SHP77 treated with DMSO at 0.1 percent for 48 hours (cell line): ENCODE data around the gene MGA.
A peak's percentile ranks its signal among the peaks of the same experiment; 100 is the strongest.

Experiments
- DNase-seq: peaks from one replicate; lab custom pipeline; 2025; lab: John Stamatoyannopoulos, UW

The MGA gene

DNA sequence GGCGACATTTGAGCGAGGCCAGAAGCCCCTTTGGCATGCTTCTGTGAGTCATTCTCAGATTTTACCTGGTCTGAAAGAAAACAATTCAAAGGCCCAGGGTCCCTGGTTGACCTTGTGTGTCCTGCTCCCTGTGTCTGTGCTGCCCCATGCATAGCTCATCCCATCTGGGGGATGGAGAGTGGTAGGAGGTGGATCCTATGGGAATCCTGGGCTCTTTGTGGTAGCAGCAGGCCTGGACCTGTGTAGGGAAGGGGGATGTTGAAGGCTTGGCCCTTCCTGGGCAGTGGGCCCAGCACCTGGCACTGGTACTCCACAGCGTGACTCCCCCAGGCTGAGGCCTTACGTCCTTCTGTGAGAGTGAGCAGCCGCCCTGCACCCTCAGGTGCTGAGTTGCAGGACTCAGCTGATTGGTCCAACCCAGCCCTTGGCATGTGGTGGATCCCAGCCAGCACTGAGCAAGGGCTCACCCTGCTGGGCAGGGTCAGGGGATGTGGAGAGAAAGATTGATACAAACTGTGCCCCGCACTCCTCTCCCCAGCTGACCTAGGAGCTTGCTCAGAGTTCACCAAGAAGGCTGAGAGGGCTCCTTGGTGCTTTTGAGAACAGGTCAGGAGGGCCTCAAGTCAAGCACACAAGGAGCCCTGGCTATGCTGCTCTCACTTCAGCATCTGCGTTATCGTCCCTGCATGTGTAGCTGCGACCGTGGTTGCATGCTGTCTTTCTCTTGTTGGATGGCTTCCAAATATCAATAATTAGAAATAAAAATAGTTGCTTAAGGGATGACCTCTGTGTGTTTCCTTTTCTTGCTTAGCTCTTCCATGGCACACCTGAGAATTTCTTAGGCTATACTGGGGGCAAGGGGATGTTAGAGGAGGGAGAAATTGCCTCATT, 146.3 kb downstream of the MGA start:
- DNase-seq, result no peak

DNA sequence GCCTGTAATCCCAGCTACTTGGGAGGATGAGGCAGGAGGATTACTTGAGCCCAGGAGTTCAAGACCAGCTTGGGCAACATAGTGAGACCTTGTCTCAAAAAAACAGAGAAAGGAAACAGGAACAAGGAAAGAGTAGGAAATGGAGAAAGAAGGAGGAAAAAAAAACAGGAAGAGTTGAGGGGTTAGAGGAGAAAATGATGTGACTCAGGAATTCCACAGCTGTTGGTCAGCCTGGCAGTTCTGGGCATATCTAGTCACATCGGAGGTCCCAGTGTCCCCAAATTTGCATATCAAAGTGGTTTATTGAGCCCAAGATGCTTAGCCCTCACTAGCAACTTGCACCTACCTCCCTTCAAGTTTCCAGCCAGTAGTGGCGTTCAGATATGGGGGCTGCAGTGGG, 148.9 kb downstream of the MGA start:
- DNase-seq, result no peak

DNA sequence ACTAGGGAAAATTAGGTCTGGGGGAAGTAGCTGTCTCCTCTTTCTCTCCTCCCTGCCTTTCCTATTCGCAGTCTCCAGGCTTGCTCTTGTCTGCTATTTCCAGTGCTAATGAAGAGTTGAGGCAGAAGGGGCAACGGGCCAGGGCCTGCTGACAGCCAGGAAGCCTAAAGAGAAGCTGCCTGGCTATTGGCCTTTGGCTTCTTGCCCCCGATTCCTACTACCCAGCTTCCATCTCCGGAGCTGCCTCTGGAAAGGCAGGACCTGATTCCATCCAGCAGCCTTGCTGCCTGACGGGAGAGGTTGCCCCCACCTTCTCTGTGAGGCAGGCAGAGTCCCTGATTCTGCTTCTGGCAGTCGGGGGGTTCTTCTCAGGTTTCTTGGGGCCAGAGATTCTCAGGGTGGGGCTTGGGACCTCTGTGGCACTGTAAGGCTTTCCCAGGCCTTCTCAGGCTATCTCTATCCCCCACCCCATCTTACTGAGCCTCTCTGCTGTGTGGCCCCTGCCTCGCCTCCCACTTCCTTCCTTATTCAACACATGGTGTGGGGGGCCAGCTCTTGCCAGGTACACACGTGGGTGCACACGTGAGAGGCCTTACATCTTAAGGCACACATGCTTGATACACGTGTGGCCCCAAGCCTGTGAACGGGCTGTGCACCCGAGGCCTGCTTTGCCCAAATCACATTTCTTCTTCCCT, 149.5 kb downstream of the MGA start:
- DNase-seq, result no peak

DNA sequence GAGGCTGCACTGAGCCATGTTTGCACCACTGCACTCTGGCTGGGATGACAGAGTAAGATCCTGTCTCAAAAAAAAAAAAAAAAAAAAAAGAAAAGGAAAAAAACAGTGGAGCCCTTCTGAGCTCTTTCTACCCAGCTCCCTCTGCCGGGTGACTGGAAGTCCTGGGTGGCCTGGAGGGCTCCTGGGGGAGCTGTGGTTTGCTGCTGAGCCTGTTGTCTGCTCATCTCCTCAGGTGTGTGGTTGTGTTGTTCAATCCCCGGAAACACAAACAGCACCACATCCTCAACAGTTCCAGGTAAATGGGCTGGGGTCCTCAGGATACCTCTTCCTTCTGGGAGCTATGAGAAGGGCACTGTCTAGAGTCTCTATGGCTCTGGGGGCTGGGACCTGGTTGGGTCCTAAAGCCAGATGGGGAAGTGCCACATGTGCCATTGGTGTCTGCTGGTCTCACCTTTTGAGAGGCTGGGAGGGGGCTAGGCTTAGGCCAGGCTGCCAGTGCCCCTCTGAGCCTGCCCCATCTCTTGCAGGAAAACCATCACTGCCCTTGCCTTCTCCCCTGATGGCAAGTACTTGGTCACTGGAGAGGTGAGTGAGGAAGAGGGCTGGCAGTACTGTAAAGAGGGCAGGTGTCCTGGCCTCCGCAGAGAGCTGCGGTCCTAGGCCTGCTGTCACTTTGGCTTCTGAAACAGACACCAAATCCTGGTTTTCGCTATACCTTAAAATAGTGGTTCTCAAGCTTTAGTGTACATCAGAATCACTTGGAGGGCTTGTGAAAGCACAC, 150.6 kb downstream of the MGA start:
- no peak for DNase-seq

DNA sequence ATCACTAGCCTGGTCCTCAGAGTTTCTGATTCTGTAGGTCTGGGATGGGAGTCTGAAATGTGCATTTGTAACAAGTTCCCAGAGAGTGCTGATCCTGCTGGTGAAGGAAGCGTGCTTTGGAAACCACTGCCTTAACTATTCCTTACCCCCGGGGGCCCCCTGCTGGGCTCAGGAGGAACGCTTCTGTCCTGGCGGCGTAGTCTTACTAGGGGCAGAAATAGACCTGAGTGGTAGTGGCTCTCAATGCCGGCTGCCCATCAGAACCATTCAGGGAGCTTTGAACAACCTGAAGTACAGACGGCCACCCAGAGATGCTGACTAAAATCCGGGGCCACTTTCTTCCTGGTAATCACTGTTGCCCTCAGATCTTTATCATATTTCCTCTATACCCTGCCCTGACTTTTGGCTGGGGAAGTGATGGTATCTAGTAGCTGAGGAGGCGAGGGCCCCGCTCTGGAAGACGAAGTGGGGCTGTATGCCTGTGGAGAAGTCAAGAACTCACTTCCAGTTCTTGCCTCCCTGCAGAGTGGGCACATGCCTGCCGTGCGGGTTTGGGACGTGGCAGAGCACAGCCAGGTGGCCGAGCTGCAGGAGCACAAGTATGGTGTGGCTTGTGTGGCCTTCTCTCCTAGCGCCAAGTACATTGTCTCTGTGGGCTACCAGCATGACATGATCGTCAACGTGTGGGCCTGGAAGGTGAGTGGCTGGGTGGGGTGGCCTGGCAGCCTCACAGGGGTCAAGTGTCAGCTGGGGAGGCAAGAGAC, 151.4 kb downstream of the MGA start:
- DNase-seq, result peak; percentile 5

DNA sequence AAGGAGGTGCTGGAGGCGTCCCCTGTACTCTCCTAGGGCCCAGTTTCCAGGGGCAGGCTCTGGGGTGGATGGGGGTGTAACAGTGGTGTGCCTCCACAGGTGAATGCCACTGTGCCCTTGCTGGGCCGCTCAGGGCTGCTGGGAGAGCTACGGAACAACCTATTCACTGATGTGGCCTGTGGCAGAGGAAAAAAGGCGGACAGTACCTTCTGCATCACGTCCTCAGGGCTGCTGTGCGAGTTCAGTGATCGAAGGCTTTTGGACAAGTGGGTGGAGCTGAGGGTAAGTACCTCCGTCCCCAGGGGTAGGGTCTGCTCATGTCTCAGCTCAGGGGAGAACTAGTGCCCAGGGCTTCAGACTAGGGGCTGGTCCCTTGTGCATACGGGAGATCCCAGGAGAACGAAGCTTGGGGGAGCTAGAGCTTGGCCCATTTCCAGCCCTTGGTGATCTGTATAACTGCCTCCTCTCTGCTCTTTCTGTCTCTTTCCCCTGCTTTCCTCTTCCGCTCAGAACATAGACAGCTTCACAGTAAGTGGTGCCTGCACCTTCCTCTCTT, 152.7 kb downstream of the MGA start:
- DNase-seq, result no peak

DNA sequence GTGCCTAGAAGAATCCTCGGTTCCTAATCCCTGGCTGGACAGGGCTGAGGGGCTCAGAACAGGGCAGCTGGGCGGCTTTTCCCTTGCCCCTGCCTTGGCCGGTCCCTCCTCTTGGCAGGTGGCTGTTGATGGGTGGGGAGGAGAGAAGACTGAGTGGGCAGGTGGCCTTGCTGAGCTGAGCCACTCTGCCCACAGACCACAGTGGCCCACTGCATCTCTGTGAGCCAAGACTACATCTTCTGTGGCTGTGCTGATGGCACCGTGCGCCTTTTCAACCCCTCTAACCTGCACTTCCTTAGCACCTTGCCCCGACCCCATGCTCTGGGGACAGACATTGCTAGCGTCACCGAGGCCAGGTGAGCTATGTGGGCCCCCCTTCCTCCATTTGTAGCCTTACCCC, 153.2 kb downstream of the MGA start:
- no peak for DNase-seq

DNA sequence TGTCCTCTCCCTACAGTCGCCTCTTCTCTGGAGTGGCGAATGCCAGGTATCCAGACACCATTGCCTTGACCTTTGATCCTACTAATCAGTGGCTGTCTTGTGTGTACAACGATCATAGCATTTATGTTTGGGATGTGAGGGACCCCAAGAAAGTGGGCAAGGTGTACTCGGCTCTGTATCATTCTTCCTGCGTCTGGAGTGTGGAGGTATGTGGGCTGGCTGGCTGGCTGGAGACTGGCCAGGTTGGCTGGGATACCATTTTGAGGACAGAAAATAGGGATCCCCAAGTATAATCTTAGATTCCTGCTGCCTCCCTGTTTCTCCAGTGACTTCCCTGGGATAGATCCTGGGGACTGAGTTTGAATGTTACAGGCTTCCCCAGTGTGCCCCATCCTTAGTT, 154.3 kb downstream of the MGA start:
- DNase-seq, result no peak

DNA sequence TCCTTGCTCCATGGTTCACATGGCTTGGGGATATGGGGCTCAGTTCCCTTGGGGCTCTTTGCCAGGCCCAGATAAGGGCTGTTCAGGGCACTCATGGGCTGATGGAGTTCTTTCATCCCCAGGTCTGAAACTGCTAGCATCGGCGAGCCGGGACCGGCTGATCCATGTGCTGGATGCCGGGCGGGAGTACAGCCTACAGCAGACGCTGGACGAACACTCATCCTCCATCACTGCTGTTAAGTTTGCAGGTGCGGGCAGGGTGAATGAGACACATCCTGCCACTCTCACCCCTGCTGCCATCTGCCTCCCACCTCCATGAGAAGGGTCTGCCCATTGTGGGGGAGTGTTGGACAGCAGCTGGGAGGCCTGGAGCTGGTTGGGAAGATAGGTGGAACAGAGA, 156.6 kb downstream of the MGA start:
- no peak for DNase-seq

DNA sequence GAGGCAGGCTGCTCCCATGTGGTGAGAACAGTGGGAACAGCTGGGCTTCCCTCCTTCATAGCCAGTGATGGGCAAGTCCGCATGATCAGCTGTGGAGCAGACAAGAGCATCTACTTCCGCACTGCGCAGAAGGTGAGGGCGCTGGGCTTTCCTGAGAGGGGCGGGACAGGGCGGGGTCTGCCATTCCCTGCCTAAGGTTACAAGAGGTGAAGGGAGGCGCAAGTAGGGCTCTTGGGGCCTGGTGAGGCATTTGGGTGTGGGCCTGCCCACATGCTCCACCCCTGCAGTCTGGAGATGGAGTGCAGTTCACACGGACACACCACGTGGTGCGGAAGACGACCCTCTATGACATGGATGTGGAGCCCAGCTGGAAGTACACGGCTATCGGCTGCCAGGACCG, 157.1 kb downstream of the MGA start:
- no peak for DNase-seq

DNA sequence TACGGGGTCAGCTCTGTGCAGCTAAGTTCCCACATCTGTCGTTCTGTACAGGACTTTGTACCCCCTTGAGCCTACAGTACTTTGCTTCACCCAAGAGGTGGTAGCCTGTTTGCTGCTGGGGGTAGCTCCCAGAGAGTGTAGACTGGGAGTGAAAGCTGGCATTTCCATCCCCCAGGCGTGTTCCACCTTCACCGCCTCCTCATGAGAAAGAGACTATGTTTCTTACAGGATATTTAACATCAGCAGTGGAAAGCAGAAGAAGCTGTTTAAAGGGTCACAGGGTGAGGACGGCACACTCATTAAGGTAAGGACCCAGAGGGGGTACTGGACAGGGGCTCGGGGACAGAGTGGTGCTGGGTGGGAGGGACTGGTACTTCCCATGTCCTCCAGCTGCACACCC, 157.6 kb downstream of the MGA start:
- DNase-seq, result no peak

DNA sequence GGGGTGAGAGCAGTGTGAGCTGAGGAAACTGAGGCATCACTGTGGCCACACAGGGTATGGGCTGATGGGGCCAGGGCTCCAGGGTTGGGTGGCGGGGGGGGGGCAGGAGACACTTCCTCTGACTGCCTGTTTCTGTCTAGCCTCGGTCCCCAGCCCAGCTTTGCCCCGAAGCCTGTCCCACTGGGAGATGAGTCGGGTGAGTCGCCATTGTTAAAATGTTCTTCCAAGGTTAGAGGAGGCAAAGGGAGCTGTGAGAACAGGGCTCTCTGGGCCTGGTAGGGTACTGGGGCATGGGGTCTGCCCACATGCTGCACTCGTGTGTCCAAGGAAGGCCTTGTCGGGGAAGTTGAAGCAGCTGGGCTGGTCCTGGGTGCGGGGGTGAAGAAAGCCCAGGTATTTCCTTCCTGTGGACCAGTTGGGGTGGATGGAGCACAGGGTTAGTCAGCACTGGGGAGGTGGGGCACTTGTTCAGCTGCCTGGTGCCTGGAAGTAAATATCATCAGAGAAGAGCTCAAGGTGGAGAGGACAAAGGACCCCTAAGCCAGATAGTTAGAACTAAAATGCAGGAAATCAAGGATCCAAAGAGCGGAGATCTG, 159.3 kb downstream of the MGA start:
- no peak for DNase-seq

DNA sequence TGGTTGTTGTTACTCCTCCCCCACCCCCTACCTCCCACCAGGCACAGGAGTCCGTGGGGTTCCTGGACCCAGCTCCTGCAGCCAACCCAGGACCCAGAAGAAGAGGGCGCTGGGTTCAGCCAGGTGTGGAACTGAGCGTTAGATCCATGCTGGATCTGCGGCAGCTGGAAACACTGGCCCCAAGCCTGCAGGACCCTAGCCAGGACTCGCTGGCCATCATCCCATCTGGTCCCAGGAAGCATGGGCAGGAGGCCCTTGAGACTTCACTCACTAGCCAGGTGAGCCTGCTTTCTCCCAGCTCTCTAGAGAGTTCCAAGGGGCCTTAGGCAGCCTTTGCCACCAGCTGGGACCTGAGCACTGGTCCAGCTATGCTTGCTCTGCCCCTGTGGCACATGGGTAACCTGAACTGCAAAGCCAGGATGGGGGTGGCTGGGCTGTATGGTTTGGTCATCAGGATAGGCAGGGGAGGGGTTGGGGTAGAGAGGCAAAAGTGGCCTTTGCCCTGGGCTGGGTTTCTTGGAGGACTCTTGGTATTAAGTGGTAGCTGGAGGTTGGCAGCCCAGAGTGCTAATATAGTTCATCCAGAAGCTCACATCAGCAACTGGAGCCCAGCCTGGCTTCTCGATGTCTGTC, 160.7 kb downstream of the MGA start:
- no peak for DNase-seq

DNA sequence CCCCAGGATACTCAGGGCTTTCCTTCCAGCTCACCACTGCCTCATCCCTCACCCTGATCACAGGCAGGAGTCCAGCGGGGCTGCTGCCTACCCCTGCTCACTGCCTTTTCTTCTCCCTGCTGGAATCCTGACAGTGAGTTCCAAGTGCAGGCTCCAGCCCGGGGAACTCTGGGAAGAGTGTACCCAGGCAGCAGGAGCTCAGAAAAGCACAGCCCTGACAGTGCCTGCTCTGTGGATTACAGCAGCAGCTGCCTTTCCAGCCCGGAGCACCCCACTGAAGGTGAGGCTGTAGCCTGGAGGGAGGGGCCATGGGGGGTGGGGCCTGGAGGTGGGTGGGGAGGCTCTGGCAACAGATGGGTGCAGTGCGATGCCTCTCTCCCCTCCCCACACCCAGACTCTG, 161.6 kb downstream of the MGA start:
- DNase-seq, result no peak

DNA sequence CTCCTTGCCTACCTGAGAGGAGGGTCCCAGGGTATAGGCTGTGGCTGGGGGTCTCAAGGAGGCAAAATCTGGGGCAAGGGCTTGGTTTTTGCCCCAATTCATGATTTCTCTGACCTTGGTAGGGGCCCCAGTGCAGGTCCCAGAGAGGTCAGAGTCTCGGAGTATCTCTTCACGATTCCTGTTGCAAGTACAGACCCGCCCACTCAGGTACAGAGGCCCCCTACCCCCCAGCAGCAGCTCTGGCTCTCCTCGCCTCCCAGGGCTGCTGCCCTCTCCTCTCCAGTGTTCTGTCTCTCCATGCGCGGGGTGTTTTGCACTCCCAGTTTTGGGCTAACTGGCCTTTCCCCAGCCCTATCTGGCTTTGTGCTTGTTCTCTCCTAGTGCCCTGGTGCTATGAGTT, 162.3 kb downstream of the MGA start:
- DNase-seq, result no peak
